ENCODE data around the gene STAC3. TPM values are rescaled to one million over a fixed set of nuclear protein-coding genes. Genes with fewer than 3 reads are reported as not detected.

The STAC3 gene
- total and polyA plus RNA-seq, 10 of the 15 experiments (the other 5 are each of a cell fraction or from before 2014, with no cell fraction given) = 0.49 to 9.9 (median 3.8) TPM

- WGBS (ENCODE audit: insufficient coverage, insufficient replicate concordance, low lambda C conversion rate, missing lambda C conversion rate) = 35% methylated on average over 13 of the region's 13 CpGs
- TF ChIP-seq FOXM1 (IDR thresholded peaks at IDR 0.05; ENCODE audit: low read depth, low read length) (no peak), HDAC2 (IDR thresholded peaks at IDR 0.05) (no peak), CBX3 (IDR thresholded peaks at IDR 0.05; ENCODE audit: borderline replicate concordance, low read depth) (no peak), HCFC1 (IDR thresholded peaks at IDR 0.05; ENCODE audit: low read length) (no peak), ZNF207 (IDR thresholded peaks at IDR 0.05; ENCODE audit: borderline replicate concordance) (no peak), SRF (IDR thresholded peaks at IDR 0.05; ENCODE audit: low read depth in 2 of 2, low read length in 2 of 2) (no peak), RAD51 (IDR thresholded peaks at IDR 0.05) (no peak), CBFB (IDR thresholded peaks at IDR 0.05; ENCODE audit: low read depth) (no peak), ZBTB11 (CRISPR knock-in tag; IDR thresholded peaks at IDR 0.05) (no peak)
- Histone ChIP-seq H3K9ac (ENCODE audit: control insufficient read depth, insufficient read depth, low read length) (no peak overlapping the region), H3K9me3 (replicated peaks; ENCODE audit: control insufficient read depth, insufficient read depth, low read length) (no peaks in the 10 kb centered on the region), H4K20me1 (ENCODE audit: control insufficient read depth, insufficient read depth) (no peaks in the 10 kb centered on the region), H3K4me1 (ENCODE audit: control insufficient read depth, insufficient read depth, low read length) (peaks cover 13% of the 10 kb centered on the region), H3K79me2 (ENCODE audit: control insufficient read depth, insufficient read depth, low read length) (no peaks in the 10 kb centered on the region), H3K4me2 (ENCODE audit: control insufficient read depth, insufficient read depth) (no peak overlapping the region), H3K27ac (ENCODE audit: control insufficient read depth, insufficient read depth) (no peak overlapping the region), H3K36me3 (ENCODE audit: control insufficient read depth in 2 of 2, insufficient read depth in 2 of 2, low read length in 1 of 2) (no peaks in the 10 kb centered on the region), H3K27me3 (replicated peaks in 1 of 2; ENCODE audit: control insufficient read depth in 2 of 2, insufficient read depth in 2 of 2, low read length in 1 of 2) (peaks cover 26 to 34% of the 10 kb centered on the region in 2 experiments), H2AFZ (ENCODE audit: control insufficient read depth, low read depth, low read length) (no peak overlapping the region), H3K4me3 (no peak overlapping the region)
- in situ Hi-C loops (cut with MboI) (no loop called here), intact Hi-C loops (cut with micrococcal nuclease; ENCODE audit: unreplicated experiment) (no loop called here)
- POLR2A ChIA-PET = interaction anchor here (1.6 kb wide), 1 partner anchor 11 kb away, joined by 3 read pairs; no protein-coding TSS in a partner anchor
- DNase-seq (ENCODE audit: low read depth, low spot score) = no peak
- SMC1A ChIA-PET (ENCODE audit: uncharacterized antibody, unreplicated experiment) = interaction anchor here (1.1 kb wide), 1 partner anchor 9 kb away, joined by 9 read pairs; no protein-coding TSS in a partner anchor
- FAIRE-seq = no peak
- no TSS peak for BruUV-seq (replicated peaks)
- RAD21 ChIA-PET (ENCODE audit: unreplicated experiment) = interaction anchor here (0.9 to 2.0 kb wide), 2 partner anchors 9 to 20 kb away, joined by 4 to 5 read pairs; no protein-coding TSS in a partner anchor
- ATAC-seq = no peak
- CTCF ChIA-PET = interaction anchor here (0.8 to 1.2 kb wide), 5 partner anchors 7 to 232 kb away, joined by 3 to 12 read pairs (median 6); partner anchors contain the start of gene SHMT2
Measured at GRCh38 chr12:57222286-57223190, 28.4 kb downstream of the STAC3 start.

All from GM12878 (cell line).